Ammon's horn (tissue), 1 donor: ENCODE measurements around the gene CCHCR1.
"Not testable (repeated sequence)": the region's sequence is repeated elsewhere in the genome, so short reads cannot be mapped to it uniquely, and the experiment has no call there.

ENCODE experiments used
- DNase-seq: peaks from one replicate; pipeline ENCODE4 v3.0.0-alpha.2; 2016; ENCODE audit warnings: low spot score

Gene CCHCR1

GRCh38 chr6:31183859-31184258, 26.3 kb upstream of the CCHCR1 start:
- DNase-seq = not testable (repeated sequence)

- not testable (repeated sequence) for DNase-seq
These were observed 25.7 kb upstream of the CCHCR1 start for GRCh38 chr6:31183287-31183686.

GRCh38 chr6:31180500-31180899, 22.9 kb upstream of the CCHCR1 start:
- peak; percentile 46 for DNase-seq

GRCh38 chr6:31179896-31180295, 22.3 kb upstream of the CCHCR1 start:
- no peak for DNase-seq

GRCh38 chr6:31179042-31179386, 21.4 kb upstream of the CCHCR1 start:
- no peak for DNase-seq

- DNase-seq = no peak
These were observed 20.8 kb upstream of the CCHCR1 start for GRCh38 chr6:31178143-31179041.

GRCh38 chr6:31175971-31176370, 18.4 kb upstream of the CCHCR1 start:
- DNase-seq = no peak

- no peak for DNase-seq
These were observed 16.8 kb upstream of the CCHCR1 start for GRCh38 chr6:31174378-31174777.

GRCh38 chr6:31173406-31173805, 15.8 kb upstream of the CCHCR1 start:
- no peak for DNase-seq

GRCh38 chr6:31172973-31173384, 15.4 kb upstream of the CCHCR1 start:
- no peak for DNase-seq

- no peak for DNase-seq
These were observed 14.6 kb upstream of the CCHCR1 start for GRCh38 chr6:31171931-31172905.

GRCh38 chr6:31170987-31171671, 13.5 kb upstream of the CCHCR1 start:
- DNase-seq = no peak

GRCh38 chr6:31170600-31170881, 12.9 kb upstream of the CCHCR1 start, which contains the start of gene POU5F1:
POU5F1 (minus strand) TSS chr6:31170682; CDS start chr6:31170620, 62 bp downstream.
- no peak for DNase-seq

- DNase-seq = not testable (repeated sequence)
These were observed 12.4 kb upstream of the CCHCR1 start for GRCh38 chr6:31169858-31170599.

- no peak for DNase-seq
These were observed 11.7 kb upstream of the CCHCR1 start for GRCh38 chr6:31169123-31169857.

- DNase-seq = no peak
These were observed 11.0 kb upstream of the CCHCR1 start for GRCh38 chr6:31168606-31169005.

- DNase-seq = no peak
These were observed 8.4 kb upstream of the CCHCR1 start for GRCh38 chr6:31165986-31166385.

GRCh38 chr6:31165064-31165832, 7.6 kb upstream of the CCHCR1 start:
- DNase-seq = not testable (repeated sequence)

- DNase-seq = not testable (repeated sequence)
These were observed 7.0 kb upstream of the CCHCR1 start for GRCh38 chr6:31164475-31165063.

- DNase-seq = no peak
These were observed 6.3 kb upstream of the CCHCR1 start for GRCh38 chr6:31163922-31164321.
